GM23338 (cell line): ENCODE results near the gene FKBP8. TPM values are rescaled to one million over a fixed set of nuclear protein-coding genes. Genes with fewer than 3 reads are reported as not detected.

Experiments used
- ATAC-seq: fragments of 200-7000 bp; cut with Tn5 transposase; 3 replicates; pipeline ENCODE4 v1.9.1; 2020
- DNase-seq: peaks from one replicate; pipeline ENCODE4 v3.0.0-alpha.2; 2015; ENCODE audit warnings: low spot score
- H2AFZ ChIP-seq: fragments of 200-600 bp; sonication (generic); 2 replicates; pipeline ENCODE4 v1.8.0; 2016; ENCODE audit warnings: antibody characterized with exemption, mild to moderate bottlenecking, moderate library complexity
- H3F3A ChIP-seq: fragments of 200-600 bp; sonication (generic); replicated peaks from 2 replicates; pipeline ENCODE4 v1.8.0; 2017; ENCODE audit warnings: antibody characterized with exemption, mixed run types, low read depth
- H3K27ac ChIP-seq: fragments of 200-600 bp; sonication (generic); 2 replicates; pipeline ENCODE4 v1.6.1; 2016; ENCODE audit warnings: low read depth
- H3K27me3 ChIP-seq: fragments of 200-600 bp; sonication (generic); 2 replicates; pipeline ENCODE4 v1.8.0; 2016; ENCODE audit warnings: mild to moderate bottlenecking, mixed run types, moderate library complexity; ENCODE audit not compliant: insufficient read depth
- H3K36me3 ChIP-seq: fragments of 200-600 bp; sonication (generic); 2 replicates; pipeline ENCODE4 v1.8.0; 2016; ENCODE audit warnings: mild to moderate bottlenecking; ENCODE audit not compliant: insufficient read depth
- H3K4me1 ChIP-seq: fragments of 200-600 bp; sonication (generic); 2 replicates; pipeline ENCODE4 v1.8.0; 2016; ENCODE audit warnings: mild to moderate bottlenecking, moderate library complexity; ENCODE audit not compliant: insufficient read depth
- H3K4me2 ChIP-seq: fragments of 200-600 bp; sonication (generic); 2 replicates; pipeline ENCODE4 v1.7.1; 2017; ENCODE audit warnings: mixed run types
- H3K4me3 ChIP-seq: fragments of 200-600 bp; sonication (generic); 2 replicates; pipeline ENCODE4 v1.6.1; 2016; ENCODE audit warnings: mixed run types
- H3K79me2 ChIP-seq: fragments of 200-600 bp; sonication (generic); replicated peaks from 2 replicates; pipeline ENCODE4 v1.8.0; 2017; ENCODE audit warnings: mild to moderate bottlenecking; ENCODE audit not compliant: insufficient read depth
- H3K9me2 ChIP-seq: fragments of 200-600 bp; sonication (generic); 2 replicates; pipeline ENCODE4 v1.8.0; 2017; ENCODE audit not compliant: insufficient read depth
- H4K20me1 ChIP-seq: fragments of 200-600 bp; sonication (generic); replicated peaks from 2 replicates; pipeline ENCODE4 v1.8.0; 2017; ENCODE audit warnings: mild to moderate bottlenecking; ENCODE audit not compliant: insufficient read depth
- H3K27ac Mint-ChIP-seq: 2 replicates; pipeline ENCODE4 v1.8.0; 2020; ENCODE audit warnings: inconsistent platforms, mild to moderate bottlenecking, moderate library complexity, mixed read lengths
- H3K27me3 Mint-ChIP-seq: 3 replicates; pipeline ENCODE4 v1.8.0; 2022; ENCODE audit warnings: low read depth, mild to moderate bottlenecking, moderate library complexity, mixed read lengths, inconsistent platforms; ENCODE audit not compliant: insufficient read depth, poor library complexity
- H3K36me3 Mint-ChIP-seq: 3 replicates; pipeline ENCODE4 v1.8.0; 2021; ENCODE audit warnings: low read depth, mild to moderate bottlenecking, inconsistent platforms, moderate library complexity, mixed read lengths
- H3K4me1 Mint-ChIP-seq: 3 replicates; pipeline ENCODE4 v1.8.0; 2020; ENCODE audit warnings: mild to moderate bottlenecking, inconsistent platforms, mixed read lengths
- H3K4me3 Mint-ChIP-seq: 3 replicates; pipeline ENCODE4 v1.8.0; 2021; ENCODE audit warnings: moderate library complexity, mild to moderate bottlenecking, inconsistent platforms, mixed read lengths
- H3K9me3 Mint-ChIP-seq: 3 replicates; pipeline ENCODE4 v1.8.0; 2020; ENCODE audit warnings: moderate library complexity, mild to moderate bottlenecking, inconsistent platforms, mixed read lengths
- POLR2AphosphoS5 ChIP-seq: IDR thresholded peaks from 2 replicates; pipeline ENCODE4 v1.6.1; 2016; ENCODE audit warnings: antibody characterized with exemption, low read depth
- polyA plus RNA-seq: library from polyadenylated mRNA; unstranded; fragments of >200 nt; fragmentation: Nextera tagmentation; extraction: Ambion mirVana; gene quantifications from 2 replicates; pipeline ENCODE4 v1.2.1, GENCODE V29; 2016
- total RNA-seq: library from RNA; depleted of rRNA; stranded (reverse); fragments of >200 nt; shearing (Covaris generic); gene quantifications from 2 replicates; pipeline ENCODE4 v1.2.3, GENCODE V29; 2014
- TF ChIP-seq, protein P1 (sequence below): fragments of 250-450 bp; sonication (Bioruptor Pico); IDR thresholded peaks from 2 replicates; pipeline ENCODE4 v1.5.0; 2020; ENCODE audit warnings: mild to moderate bottlenecking, moderate library complexity
- TF ChIP-seq, protein P2 (sequence below), 2 experiments: fragments of 200-600 bp in 1 of 2; sonication (generic) in 1 of 2; conservative IDR thresholded peaks; 2 replicates each; pipeline versions ENCODE4 v1.5.1 to v1.6.1; 2016 to 2017; ENCODE audit warnings: antibody characterized with exemption in 2 of 2, low read depth in 2 of 2, mild to moderate bottlenecking in 2 of 2, moderate library complexity in 1 of 2
- TF ChIP-seq, protein P3 (sequence below): IDR thresholded peaks from one replicate; pipeline ENCODE4 v1.6.1; 2018; ENCODE audit warnings: antibody characterized with exemption; ENCODE audit not compliant: unreplicated experiment

Gene FKBP8
- total and polyA plus RNA-seq, 2 experiments from 2014 or later, result 158 to 367 TPM

DNA sequence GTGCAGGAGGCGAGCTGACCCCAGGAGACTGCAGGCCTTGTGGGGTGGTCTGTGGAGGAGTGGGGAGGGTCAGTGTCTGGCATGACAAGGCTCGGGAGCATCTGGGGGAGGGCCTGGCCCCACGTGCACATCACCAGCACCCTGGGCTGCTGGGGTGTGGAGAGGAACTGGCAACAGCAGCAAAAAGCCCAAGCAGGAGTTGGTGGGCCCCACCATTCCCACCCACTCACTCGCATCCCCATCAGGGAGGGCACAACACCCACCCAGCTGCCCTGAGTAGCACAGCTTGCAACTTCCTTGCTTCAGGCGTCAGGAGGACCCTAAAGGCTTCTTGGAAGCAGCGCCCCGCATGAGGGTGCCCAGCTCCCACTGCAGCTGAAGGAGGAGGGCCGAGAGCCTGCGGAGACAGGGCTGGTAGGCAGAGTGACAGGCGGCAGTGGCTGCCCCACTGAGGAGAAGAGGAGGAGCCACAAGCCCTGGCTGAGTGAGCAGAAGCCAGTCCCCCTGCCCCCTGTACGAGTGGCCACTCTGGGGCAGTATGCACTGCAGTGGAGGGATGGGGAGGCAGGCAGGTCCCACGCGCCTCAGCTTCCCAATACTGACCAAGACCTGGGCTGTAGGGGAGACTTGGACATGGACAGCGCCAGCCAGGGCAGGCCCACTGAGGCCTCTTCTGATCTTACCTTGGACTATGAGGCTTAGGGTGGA, 48.0 kb downstream of the FKBP8 start (continued):
- TF ChIP-seq, protein P1, sequence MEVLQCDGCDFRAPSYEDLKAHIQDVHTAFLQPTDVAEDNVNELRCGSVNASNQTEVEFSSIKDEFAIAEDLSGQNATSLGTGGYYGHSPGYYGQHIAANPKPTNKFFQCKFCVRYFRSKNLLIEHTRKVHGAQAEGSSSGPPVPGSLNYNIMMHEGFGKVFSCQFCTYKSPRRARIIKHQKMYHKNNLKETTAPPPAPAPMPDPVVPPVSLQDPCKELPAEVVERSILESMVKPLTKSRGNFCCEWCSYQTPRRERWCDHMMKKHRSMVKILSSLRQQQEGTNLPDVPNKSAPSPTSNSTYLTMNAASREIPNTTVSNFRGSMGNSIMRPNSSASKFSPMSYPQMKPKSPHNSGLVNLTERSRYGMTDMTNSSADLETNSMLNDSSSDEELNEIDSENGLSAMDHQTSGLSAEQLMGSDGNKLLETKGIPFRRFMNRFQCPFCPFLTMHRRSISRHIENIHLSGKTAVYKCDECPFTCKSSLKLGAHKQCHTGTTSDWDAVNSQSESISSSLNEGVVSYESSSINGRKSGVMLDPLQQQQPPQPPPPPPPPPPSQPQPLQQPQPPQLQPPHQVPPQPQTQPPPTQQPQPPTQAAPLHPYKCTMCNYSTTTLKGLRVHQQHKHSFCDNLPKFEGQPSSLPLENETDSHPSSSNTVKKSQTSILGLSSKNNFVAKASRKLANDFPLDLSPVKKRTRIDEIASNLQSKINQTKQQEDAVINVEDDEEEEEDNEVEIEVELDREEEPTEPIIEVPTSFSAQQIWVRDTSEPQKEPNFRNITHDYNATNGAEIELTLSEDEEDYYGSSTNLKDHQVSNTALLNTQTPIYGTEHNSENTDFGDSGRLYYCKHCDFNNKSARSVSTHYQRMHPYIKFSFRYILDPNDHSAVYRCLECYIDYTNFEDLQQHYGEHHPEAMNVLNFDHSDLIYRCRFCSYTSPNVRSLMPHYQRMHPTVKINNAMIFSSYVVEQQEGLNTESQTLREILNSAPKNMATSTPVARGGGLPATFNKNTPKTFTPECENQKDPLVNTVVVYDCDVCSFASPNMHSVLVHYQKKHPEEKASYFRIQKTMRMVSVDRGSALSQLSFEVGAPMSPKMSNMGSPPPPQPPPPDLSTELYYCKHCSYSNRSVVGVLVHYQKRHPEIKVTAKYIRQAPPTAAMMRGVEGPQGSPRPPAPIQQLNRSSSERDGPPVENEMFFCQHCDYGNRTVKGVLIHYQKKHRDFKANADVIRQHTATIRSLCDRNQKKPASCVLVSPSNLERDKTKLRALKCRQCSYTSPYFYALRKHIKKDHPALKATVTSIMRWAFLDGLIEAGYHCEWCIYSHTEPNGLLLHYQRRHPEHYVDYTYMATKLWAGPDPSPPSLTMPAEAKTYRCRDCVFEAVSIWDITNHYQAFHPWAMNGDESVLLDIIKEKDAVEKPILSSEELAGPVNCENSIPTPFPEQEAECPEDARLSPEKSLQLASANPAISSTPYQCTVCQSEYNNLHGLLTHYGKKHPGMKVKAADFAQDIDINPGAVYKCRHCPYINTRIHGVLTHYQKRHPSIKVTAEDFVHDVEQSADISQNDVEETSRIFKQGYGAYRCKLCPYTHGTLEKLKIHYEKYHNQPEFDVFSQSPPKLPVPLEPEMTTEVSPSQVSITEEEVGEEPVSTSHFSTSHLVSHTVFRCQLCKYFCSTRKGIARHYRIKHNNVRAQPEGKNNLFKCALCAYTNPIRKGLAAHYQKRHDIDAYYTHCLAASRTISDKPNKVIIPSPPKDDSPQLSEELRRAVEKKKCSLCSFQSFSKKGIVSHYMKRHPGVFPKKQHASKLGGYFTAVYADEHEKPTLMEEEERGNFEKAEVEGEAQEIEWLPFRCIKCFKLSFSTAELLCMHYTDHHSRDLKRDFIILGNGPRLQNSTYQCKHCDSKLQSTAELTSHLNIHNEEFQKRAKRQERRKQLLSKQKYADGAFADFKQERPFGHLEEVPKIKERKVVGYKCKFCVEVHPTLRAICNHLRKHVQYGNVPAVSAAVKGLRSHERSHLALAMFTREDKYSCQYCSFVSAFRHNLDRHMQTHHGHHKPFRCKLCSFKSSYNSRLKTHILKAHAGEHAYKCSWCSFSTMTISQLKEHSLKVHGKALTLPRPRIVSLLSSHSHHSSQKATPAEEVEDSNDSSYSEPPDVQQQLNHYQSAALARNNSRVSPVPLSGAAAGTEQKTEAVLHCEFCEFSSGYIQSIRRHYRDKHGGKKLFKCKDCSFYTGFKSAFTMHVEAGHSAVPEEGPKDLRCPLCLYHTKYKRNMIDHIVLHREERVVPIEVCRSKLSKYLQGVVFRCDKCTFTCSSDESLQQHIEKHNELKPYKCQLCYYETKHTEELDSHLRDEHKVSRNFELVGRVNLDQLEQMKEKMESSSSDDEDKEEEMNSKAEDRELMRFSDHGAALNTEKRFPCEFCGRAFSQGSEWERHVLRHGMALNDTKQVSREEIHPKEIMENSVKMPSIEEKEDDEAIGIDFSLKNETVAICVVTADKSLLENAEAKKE (CRISPR knock-in tag), result no peak
- TF ChIP-seq, protein P2, sequence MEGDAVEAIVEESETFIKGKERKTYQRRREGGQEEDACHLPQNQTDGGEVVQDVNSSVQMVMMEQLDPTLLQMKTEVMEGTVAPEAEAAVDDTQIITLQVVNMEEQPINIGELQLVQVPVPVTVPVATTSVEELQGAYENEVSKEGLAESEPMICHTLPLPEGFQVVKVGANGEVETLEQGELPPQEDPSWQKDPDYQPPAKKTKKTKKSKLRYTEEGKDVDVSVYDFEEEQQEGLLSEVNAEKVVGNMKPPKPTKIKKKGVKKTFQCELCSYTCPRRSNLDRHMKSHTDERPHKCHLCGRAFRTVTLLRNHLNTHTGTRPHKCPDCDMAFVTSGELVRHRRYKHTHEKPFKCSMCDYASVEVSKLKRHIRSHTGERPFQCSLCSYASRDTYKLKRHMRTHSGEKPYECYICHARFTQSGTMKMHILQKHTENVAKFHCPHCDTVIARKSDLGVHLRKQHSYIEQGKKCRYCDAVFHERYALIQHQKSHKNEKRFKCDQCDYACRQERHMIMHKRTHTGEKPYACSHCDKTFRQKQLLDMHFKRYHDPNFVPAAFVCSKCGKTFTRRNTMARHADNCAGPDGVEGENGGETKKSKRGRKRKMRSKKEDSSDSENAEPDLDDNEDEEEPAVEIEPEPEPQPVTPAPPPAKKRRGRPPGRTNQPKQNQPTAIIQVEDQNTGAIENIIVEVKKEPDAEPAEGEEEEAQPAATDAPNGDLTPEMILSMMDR (conservative IDR thresholded peaks at IDR 0.05; ENCODE audit: low read depth in 2 of 2), result no peak; a peak in 1 of 4 replicates

GRCh38 chr19:18494267-18494607, 49.1 kb downstream of the FKBP8 start:
- no peak overlapping the region for H3K4me3 ChIP-seq
- Mint-ChIP-seq H3K36me3 (no peaks in the 10 kb centered on the region), H3K4me1 (peaks cover 34% of the 10 kb centered on the region), H3K9me3 (no peaks in the 10 kb centered on the region), H3K27me3 (peaks cover 2% of the 10 kb centered on the region), H3K27ac (no peak overlapping the region), H3K4me3 (no peak overlapping the region)
- no peaks in the 10 kb centered on the region for H3K9me2 ChIP-seq
- no peaks in the 10 kb centered on the region; the same call in 1 of the 2 replicates for H3K4me1 ChIP-seq
- H4K20me1 ChIP-seq, result peaks cover 35% of the 10 kb centered on the region
- H3K4me2 ChIP-seq, result no peak overlapping the region
- DNase-seq (no peak), ATAC-seq (no peak)
- H2AFZ ChIP-seq, result no peak overlapping the region
- 0 out of 2 replicates have a peak, but pooled peaks cover 4% of the 10 kb centered on the region for H3F3A ChIP-seq
- H3K27me3 ChIP-seq, result no peaks in the 10 kb centered on the region
- no peak overlapping the region for H3K27ac ChIP-seq
- peaks cover 61% of the 10 kb centered on the region for H3K79me2 ChIP-seq
- H3K36me3 ChIP-seq, result no peaks in the 10 kb centered on the region
- TF ChIP-seq, protein P3, sequence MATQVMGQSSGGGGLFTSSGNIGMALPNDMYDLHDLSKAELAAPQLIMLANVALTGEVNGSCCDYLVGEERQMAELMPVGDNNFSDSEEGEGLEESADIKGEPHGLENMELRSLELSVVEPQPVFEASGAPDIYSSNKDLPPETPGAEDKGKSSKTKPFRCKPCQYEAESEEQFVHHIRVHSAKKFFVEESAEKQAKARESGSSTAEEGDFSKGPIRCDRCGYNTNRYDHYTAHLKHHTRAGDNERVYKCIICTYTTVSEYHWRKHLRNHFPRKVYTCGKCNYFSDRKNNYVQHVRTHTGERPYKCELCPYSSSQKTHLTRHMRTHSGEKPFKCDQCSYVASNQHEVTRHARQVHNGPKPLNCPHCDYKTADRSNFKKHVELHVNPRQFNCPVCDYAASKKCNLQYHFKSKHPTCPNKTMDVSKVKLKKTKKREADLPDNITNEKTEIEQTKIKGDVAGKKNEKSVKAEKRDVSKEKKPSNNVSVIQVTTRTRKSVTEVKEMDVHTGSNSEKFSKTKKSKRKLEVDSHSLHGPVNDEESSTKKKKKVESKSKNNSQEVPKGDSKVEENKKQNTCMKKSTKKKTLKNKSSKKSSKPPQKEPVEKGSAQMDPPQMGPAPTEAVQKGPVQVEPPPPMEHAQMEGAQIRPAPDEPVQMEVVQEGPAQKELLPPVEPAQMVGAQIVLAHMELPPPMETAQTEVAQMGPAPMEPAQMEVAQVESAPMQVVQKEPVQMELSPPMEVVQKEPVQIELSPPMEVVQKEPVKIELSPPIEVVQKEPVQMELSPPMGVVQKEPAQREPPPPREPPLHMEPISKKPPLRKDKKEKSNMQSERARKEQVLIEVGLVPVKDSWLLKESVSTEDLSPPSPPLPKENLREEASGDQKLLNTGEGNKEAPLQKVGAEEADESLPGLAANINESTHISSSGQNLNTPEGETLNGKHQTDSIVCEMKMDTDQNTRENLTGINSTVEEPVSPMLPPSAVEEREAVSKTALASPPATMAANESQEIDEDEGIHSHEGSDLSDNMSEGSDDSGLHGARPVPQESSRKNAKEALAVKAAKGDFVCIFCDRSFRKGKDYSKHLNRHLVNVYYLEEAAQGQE, result no peak
- no peak for TF ChIP-seq POLR2AphosphoS5
